IPS-11a (cell line): ENCODE measurements around the gene MRGPRE.

Experiments used
- H3K4me3 ChIP-seq: one replicate; pipeline ENCODE4 v1.5.1; 2013; ENCODE audit warnings: low read depth, low read length, control low read depth

Gene MRGPRE

GRCh38 chr11:3181725-3182461 is 50.3 kb downstream of the MRGPRE start:
- no peak overlapping the region for H3K4me3 ChIP-seq

GRCh38 chr11:3180869-3181268 is 51.3 kb downstream of the MRGPRE start:
- H3K4me3 ChIP-seq, result no peak overlapping the region

- no peak overlapping the region for H3K4me3 ChIP-seq
Measured at GRCh38 chr11:3178349-3178748, 53.9 kb downstream of the MRGPRE start.

GRCh38 chr11:3177931-3178330 is 54.3 kb downstream of the MRGPRE start:
- no peak overlapping the region for H3K4me3 ChIP-seq
